GM21423 (cell line): Measurements from ENCODE around the gene TENM3.
"Not testable (repeated sequence)": the region's sequence is repeated elsewhere in the genome, so short reads cannot be mapped to it uniquely, and the experiment has no call there.

Experiments
- ATAC-seq: cut with Tn5 transposase; IDR thresholded peaks from one replicate; pipeline ENCODE4 v1.9.1; 2021; ENCODE audit warnings: mild to moderate bottlenecking, moderate library complexity; ENCODE audit not compliant: unreplicated experiment

The TENM3 gene

DNA sequence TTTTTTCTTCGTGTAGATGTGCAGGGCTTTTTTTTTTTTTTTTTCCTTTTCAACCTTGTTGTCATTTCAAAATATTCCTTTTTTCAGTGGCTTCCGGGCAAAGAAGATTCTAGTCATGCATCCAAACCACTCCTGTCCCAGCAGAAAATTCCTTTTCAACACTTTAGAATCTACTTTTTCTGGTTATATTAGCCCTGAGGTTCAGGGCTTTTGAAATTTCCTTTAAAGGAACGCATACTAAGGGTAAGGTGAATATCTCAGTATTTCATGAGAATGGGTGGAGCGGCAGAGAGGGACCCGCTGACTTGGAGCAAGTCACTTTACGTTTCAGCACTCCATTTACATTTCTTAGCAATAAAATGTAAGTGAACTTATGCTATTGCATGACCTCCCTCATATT lies 15.6 kb upstream of the TENM3 start:
- ATAC-seq, result no peak

DNA sequence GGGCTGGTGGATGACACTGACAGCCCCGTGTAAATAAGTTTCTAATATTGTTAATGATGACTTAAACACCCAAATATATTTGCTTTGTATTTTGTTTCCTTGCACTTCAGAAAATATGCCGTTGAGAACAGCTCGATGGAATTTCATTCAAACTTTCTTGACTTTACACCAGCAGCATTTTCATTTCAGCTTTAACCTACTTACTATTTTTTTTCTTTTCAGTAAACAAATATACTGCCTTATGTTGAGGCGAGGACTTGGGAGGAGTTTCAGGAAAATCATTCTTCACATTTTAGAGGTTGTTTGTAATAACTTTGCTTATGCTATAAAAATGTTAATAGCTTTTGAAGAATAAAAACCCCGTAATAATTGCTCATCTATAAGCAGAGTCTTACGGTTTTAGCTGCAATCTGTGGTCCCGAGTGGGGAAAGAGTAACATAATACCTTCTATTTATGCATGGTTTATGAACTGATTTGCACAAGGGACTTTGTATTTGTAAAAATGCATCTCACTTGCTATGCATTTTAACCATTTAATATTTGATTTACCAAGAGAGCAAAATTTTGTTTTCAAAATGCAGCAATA lies 14.1 kb upstream of the TENM3 start:
- no peak for ATAC-seq

DNA sequence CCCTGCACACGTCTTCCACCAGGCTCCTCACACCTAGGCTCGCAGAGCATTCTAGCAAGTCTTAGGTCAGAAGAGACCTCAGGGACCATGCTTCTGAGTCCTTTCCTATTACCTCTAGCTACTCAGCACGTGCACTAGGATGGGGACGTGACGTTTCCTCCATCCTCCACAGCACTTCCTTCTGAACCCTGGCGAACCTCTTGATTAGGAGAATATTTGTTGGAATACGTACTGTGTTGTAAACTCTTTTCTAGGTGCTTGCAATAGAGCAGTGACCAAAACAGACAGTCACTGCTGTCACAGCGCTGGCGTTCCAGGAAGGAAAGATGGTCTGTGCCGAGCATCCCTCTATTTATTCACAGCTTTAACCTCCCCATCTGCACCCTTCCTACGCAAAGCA lies 12.9 kb upstream of the TENM3 start:
- ATAC-seq, result no peak

DNA sequence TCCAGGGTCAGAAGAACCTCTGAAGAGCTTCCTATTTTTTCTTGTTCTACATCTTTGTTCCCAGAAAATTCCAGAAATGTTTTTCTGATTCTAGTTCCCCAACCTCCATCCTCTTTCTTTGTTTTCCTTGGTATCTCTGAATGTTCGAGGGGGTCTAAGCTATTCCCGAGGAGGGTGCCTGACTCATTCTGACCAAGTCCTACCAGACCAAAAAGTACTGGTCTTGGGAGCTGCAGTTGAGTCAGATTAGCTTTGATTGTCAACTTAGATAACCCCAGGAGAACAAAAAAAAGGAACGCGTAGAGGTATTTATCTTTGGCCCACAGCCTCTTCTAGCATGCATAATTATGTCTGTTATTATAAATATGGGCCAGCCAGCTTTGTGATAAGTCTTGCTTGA lies 12.1 kb upstream of the TENM3 start:
- ATAC-seq, result no peak

DNA sequence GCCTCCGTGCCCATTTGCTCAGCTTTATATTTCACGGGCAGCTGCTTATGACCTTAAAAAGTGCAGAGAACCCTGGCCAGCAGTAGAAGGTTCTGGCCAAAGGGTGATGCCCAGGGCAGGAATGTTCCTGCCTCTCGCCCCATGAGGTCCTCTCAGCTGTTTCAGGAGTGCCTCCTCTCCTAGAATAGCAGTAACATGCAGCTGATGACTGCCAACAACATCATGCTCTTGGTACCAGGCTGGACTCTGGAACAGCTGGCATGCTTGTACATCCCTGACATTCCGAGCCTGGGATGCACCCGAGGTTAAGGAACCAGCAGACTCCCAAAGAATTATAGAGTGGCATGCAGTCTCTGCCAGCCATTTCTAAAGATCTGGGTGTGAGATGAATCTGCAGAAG lies 11.7 kb upstream of the TENM3 start:
- no peak for ATAC-seq

DNA sequence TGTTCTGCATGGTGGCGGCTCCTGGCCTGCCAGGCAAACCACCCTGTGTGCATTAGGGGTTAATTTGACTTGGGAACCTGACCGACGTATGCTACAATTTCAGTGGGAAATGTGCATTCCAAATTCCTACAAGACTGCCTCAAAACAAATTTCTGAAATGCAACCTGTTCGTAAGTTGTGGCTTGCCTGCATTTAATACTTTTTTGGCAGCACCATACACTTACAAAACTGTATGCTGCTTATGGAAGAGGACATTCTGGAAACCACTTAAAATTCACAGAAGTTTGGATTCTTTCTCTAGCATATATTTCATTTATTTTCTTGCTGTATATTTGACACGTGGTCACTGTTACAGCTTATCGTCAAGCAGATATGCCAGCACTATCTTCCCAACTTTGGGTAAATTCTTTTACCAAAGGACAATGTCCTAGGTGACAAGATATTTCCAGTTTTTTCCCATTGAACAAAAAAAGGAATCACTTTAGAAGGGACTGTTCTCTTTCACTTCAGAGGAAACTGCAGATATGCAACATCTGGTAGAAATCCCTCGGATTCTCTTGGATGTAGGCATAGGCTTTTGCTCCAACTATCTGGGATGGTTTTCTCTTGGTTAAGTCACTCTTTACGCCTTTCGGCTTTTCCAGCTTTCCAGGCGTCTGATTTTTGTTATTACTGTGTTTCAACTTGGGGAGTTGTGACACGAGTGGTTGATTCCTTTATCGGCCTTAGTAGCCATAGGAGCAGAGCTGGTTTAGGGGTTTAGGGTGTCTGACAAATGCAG lies 9.7 kb upstream of the TENM3 start:
- no peak for ATAC-seq

DNA sequence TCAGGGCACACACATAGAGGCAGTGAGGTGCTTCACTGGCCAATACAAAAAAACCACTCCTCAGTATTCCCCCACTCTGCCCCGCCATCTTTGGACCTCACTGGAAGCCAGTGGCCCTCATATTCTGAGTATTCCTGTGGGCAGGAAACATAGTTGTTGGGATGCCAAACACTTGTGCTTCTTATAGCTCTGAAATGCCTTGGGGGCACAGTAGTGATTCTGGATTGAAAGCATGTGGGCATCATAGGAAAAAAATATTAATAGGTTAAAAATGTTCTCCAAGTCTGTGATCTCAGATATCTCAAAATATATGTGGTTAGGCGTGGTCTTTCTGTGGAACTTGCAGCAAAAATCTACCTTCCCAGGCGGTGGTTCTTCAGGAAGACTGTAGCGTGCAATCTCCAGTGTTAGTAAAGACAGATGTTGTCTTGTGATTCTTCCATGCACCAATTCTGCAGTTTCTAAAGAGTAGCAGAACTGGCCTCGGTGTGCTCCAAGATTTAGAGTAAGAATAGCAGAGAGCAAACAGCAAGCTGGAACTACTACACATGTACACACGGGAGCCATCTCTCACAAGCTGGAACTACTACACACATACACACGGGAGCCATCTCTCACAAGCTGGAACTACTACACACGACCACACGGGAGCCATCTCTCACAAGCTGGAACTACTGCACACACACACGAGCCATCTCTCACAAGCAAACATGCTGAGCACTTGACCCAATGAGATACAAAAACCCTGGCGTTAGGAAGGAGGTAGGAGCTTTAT lies 8.0 kb upstream of the TENM3 start:
- no peak for ATAC-seq

DNA sequence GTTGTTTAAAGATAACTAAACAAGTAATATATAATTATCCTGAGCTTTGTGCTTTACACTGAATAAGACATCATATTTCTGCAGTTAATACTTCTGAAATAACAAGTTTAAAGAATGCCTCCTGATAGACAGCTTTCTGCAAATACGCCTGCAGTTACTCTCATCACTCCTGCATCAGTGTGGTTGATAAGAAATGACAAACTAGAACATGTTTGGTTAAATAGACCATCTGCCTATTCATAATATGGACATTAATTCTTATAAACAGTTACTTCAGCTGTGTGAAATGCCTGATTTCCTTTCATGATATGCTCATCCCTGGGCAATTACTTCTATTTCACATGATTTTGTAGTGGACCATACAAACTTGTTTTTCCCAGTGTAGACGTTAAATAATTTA lies 7.0 kb upstream of the TENM3 start:
- ATAC-seq, result no peak

DNA sequence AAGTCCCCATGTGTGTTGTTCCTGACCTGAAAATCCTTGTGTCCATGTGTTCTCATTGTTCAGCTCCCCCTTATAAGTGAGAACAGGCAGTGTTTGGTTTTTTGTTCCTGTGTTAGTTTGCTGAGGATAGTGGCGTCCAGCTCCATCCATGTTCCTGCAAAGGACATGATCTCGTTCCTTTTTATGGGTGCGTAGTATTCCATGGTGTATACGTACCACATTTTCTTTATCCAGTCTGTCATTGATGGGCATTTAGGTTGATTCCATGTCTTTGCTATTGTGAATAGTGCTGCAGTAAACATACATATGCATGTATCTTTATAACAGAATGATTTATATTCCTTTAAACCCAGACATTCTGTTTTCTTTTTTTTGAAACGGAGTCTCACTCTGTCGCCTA lies 6.2 kb upstream of the TENM3 start:
- not testable (repeated sequence) for ATAC-seq

DNA sequence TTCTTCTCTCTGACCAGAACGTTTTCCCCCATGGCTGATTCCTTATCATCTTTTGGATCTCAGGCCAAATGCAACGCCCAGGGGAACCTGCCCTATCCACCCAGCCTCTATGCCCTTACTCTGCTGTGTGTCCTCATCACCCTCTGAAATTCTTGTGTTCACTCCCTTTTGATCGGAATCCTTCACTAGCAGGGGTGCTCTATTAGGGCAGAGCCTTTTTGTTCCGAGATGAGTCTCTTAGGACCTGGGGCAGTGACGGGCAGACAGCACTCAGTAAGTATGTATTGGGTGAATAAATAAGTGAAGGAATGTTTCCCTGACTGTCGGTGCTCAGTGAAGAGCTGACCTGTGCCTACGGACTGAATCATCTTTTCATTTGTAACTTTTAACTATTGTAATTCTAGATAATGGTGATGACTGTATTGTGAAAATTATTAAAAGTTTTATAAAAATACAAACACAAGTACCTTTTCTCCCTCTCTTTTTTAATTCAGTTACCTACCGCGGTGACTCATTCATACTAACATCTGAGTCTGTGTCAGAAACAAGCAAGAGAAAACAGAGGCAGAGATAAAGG lies 4.8 kb upstream of the TENM3 start:
- ATAC-seq, result no peak

DNA sequence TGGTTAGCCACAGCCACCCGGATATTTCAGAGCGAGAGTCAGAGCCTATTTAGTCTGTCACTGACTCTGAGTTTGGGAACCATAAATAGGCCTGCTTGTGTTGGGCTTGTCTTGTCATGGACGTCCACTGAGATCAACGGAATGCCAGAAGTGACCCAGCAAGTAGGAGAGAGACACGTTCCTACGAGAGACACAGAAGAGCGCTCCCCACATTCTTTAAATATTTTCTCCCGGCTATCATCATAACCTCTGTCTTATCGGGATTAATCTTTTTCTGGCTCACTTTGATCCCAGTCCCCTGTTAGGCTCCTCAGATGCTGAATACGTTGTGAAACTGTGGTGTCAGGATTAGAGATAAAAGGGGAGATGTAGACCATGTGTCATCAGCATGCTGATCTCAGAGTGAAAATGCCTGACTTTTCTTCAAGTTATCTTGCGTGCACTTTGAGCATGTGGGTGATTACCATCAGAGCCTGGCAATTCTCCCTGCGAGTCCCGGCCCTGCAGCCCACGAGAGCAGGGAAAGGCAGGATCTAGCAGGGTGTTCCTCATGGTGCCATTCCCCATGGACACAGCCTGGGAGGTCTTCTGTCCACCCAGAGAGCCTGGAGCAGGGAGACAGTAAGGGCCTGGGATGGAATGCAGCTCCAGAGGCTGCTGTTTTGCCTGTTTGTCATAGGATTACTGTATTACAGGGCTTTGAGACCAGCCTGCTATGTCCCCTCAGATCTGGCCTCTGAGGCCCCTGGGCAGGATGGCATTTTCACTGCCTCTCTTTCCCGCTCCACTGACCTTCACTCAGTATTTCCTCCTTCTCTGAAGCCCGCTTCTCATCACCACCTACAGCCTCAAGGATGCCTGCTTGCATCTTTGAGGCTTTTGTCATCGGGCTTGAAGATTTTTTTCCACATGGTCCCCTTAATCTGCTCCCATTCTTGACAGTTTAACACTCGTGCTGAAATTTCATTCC lies 2.8 kb upstream of the TENM3 start:
- no peak for ATAC-seq

DNA sequence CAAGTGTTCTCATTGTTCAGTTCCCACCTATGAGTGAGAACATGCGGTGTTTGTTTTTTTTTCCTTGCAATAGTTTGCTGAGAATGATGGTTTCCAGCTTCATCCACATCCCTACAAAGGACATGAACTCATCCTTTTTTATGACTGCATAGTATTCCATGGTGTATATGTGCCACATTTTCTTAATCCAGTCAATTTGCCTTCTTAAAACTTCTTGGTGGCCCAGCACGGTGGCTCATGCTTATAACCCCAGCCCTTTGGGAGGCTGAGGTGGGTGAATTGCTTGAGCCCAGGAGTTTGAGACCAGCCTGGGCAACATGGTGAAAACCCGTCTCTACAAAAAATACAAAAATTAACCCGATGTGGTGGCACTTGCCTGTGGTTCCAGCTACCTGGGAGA lies 942 bp upstream of the TENM3 start:
- not testable (repeated sequence) for ATAC-seq

DNA sequence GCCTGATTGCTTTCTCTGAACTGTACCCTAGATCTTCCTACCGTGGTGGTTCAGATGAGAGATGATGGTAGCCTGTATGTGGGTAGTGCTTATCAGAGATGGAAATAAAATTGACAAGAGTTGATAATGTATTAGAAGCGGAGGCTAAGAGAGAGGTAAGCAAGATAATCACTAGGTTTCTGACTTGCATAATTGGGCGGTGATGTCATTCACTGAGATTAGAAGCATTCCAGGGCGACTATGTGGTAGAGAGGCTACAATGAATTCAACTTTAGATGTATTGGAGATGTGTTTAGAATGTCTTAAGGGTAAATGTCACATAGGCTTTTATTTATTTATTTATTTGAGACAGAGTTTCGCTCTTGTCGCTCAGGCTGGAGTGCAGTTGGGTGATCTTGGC lies 415 bp upstream of the TENM3 start:
- ATAC-seq, result no peak

DNA sequence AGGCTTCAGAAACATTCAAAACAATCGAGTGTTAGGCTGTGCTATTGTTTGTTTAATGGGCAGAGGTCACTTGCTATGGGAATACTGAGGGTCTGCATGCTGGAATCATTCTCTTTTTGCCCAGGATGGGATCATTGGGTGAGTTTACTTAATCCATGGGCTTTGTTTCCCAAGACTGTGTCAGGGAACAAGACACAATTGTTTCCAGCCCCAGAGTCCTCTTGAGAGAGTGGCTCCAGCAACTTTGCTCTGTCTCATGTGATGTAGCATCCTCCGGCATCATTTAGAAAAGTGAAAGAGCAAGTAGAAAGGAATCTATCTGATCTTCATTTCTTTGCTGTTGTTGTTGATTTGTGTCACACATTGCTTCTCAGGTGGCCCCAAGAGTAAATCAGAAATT lies 1.8 kb downstream of the TENM3 start:
- ATAC-seq, result no peak

DNA sequence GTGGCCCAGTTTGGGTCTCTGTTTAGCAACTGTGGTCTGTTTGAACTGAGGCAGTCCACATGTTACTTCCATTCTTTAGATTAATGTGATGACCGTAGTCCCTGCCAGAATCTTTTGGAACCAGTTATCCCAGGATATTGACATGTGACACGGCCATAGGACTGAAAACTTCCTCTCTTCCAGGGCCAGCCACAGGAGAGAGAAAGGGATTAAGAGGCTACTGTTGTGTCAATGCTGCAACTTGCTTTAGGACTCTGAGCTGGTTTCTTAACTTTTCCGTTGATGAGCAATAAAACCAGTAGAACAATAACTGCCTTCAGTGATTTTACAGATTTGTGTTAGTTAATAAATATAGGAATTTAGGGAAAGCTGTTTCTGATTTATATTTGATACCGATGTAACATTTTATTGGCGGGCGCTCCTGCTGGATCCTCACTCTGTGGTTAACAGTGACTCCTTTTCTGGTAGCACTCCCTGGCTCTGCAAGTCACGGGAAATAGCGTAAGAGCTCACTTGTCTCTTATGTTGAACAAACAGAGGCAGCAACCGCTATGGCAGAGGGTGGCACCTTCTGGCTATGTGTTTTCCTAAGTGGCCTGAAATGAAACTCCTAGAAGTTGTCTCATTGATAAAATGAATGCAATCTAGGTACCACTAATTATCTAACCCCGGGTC lies 2.5 kb downstream of the TENM3 start:
- ATAC-seq, result no peak

DNA sequence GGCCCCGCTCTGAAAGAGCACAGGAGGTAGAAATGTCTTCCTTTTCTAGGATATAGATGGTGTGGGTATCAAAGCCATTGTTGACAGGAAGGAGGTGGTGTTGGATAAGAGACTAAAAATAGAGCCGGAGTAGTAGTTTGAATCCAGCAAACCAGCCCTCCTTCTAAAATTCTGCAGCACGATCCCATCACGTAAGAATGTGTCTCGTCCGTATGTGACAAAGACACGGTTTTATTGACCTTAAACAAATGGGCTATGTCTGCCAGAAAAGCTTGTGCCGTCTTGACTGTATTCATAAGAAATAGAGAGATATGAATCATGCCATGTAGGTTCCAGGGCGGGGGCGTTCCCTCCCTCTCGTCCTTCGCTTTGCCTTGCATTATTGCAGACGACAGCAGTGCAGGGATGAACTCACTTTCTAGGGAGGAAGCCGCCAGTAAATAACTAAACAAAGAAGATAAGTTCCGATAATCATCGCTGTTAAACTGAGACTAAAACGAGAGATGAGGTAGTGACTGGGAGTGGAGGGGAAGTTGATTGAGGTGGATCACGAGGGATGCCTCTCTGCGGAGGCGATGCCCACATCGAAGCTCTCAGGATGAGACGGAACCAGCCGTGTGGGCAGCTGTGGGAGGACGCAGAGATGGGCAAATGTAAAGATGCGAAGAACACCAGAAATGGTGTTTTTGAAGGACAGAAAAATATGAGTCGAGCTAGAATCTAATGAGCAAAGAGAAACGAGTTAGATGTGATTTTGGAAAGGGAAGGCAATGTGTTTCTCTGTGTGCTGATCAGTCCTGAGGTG lies 3.4 kb downstream of the TENM3 start:
- ATAC-seq, result no peak

DNA sequence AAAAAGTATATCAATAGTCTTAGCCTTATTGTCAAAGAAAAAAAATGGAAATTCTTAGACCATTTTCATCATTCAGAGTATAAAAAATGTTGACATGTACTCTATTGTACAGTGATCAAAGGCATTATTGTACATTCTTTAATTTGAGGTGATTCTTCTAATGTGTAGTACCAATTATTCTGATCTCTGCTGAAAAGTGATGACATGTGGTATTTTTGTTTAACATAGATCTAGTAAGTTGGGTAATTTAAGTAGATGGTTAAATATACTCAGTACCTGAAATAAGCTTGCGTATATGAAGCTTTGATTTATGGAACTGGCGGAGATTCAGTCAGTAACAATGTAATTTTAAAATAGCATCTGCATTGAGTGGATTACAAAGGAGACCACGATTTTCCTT lies 5.1 kb downstream of the TENM3 start:
- no peak for ATAC-seq

DNA sequence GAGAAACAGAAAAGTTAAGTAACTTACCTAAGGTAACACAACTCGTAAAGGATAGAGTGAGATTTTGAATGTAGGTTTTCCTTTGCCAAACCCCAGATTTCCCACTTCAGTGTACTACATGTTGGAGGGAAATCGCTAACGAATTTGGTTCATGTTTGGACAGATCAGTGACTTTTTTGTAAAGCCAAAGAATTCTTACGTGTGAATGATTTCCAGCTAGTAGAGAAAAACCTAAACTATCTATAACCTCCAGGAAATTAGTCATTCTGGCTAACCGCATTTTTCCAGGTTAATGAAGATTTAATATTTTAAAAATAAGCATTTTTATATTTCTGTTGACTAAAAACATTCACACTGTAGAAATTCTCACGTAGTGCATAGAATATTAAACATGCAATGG lies 7.2 kb downstream of the TENM3 start:
- no peak for ATAC-seq

DNA sequence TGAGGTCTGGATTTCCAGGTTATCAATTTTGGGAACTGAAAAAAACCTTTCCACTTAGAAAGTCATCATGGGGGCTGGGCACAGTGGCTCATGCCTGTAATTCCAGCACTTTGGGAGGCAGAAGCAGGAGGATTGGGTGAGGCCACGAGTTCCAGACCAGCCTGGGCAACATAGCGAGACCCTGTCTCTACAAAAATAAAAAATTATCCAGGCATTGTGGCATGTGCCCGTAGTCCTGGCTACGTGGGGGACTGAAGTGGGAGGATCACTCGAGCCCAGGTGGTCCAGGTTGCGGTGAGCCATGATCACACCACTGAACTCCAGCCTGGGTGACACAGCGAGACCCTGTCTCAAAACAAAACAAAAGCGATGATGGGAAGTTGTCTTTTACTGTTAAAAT lies 7.9 kb downstream of the TENM3 start:
- no peak for ATAC-seq
